HG03103 (cell line): ENCODE data around the gene FBXO15.

Experiments
- ATAC-seq: cut with Tn5 transposase; IDR thresholded peaks from one replicate; pipeline ENCODE4 v1.9.1; 2021; ENCODE audit warnings: low read depth; ENCODE audit not compliant: unreplicated experiment

Gene FBXO15

GRCh38 chr18:74066018-74066417 lies 81.6 kb downstream of the FBXO15 start:
- ATAC-seq: no peak

DNA sequence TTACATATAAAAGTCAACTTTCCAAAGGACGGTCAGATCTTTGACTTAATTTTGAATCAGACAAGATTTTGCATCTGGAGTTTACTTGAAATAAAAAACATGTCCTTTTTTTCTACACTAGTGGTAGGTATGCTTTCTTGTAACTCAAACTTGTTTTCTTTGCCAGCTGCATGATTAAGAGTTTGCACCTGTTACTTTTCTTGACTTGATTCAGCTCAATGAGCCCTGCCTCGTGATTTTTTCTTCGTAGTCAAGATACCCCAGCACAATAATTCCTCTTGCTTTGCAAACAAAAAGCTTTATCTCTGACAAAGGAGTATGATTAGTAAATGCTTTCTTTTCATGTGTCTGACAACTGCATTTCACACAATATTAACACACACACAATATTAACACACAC lies 82.3 kb downstream of the FBXO15 start:
- no peak for ATAC-seq

DNA sequence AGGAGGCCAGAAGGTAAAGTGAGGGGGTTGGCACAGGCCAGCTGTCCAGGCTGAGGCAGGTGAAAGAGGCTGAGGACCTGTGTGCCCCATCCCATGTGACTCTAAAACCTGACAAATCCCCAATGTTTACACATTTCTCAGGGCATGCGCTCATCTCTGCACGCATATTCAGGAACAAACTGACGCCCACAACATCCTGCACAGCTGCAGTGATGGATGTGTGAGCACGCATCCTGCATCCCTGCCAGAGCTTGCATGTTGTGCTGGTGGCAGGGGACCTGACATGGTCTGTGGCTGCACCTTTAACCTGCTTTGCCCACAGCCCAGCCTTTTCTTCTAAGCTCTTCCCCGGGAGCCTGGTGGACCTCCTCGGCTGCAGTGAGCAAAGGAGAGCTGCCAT lies 83.1 kb downstream of the FBXO15 start:
- peak; percentile 50 for ATAC-seq

- no peak for ATAC-seq
These were observed 84.1 kb downstream of the FBXO15 start for GRCh38 chr18:74063557-74063956.

GRCh38 chr18:74063023-74063422 lies 84.6 kb downstream of the FBXO15 start:
- peak; percentile 58 for ATAC-seq

DNA sequence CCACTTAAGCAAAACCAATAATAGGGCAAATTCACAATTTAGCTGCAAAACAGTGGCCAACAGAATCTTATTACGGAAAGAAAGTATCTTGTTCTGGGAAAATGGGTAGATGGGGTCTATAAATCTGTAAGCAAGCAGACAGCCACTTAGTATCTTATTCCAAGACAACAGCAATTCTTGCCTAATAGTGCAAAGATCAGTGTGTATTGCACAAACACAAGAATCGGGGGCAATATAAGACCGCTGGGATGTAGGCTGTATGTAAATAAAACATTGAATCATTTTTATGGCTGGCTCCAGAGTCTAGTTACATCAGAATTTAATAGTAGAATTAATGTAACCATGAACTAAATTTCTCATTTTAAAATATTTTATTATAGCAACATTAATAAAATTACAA lies 85.6 kb downstream of the FBXO15 start:
- ATAC-seq: no peak

DNA sequence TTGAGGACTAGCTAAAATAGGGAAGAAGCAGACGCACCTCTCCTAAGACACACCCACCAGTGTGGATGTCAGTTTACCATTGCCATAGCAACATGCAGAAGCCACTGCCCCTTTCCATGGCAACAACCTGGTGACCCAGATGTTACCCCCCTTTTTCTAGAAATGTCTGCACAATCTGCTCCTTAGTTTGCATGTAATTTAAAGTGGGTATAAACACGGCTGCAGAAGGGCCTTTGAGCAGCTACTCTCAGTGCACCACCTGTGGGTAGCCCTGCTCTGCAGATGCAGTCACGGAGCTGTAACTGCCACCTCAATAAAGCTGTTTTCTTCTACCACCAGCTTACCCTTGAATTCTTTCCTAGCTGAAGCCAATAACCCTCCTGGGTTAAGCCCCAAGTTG lies 87.1 kb downstream of the FBXO15 start:
- ATAC-seq: no peak

- no peak for ATAC-seq
These were observed 96.8 kb downstream of the FBXO15 start for GRCh38 chr18:74050807-74051206.

GRCh38 chr18:74040459-74041332 lies 106.9 kb downstream of the FBXO15 start:
- peak; percentile 89 for ATAC-seq

- no peak for ATAC-seq
These were observed 107.6 kb downstream of the FBXO15 start for GRCh38 chr18:74040008-74040407.

DNA sequence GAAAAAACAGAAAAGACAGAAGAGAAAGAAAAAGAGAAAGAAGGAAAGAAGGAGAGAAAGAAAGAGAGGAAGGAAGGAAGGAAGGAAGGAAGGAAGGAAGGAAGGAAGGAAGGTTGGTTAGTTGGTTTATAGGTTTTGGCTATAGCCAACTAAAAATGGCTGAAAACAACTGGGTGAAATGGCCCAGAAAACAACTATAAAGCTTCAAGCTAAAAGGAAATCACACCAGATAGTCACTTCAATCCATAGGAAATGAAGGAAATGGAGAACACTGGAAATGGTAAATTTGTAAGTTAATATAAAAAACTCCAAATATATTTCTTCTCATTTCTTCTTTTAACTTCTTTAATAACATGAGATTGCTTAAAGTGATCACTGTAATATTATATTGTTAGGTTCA lies 118.5 kb downstream of the FBXO15 start:
- no peak for ATAC-seq
